Suprapubic skin (tissue), 4 donors: ENCODE results near the gene IGFBP2. TPM values are rescaled to one million over a fixed set of nuclear protein-coding genes. Genes with fewer than 3 reads are reported as not detected.

ENCODE experiments used
- DNase-seq, 2 donors: peaks; one replicate each; pipeline ENCODE4 v3.0.0-alpha.2; 2019; ENCODE audit warnings: low spot score in 2 of 2
- H3K27ac ChIP-seq: fragments of 200-600 bp; sonication (generic); one replicate; pipeline ENCODE4 v1.5.1; 2019
- H3K27me3 ChIP-seq: fragments of 200-600 bp; sonication (generic); one replicate; pipeline ENCODE4 v1.5.1; 2019
- H3K36me3 ChIP-seq: fragments of 200-600 bp; sonication (generic); one replicate; pipeline ENCODE4 v1.5.1; 2019
- H3K4me1 ChIP-seq: fragments of 200-600 bp; sonication (generic); one replicate; pipeline ENCODE4 v1.5.1; 2019
- H3K4me3 ChIP-seq: fragments of 200-600 bp; sonication (generic); one replicate; pipeline ENCODE4 v1.5.1; 2019; ENCODE audit warnings: mild to moderate bottlenecking
- H3K9me3 ChIP-seq: fragments of 200-600 bp; sonication (generic); one replicate; pipeline ENCODE4 v1.5.1; 2019
- CTCF ChIP-seq, 2 donors: fragments of 200-600 bp in 1 of 2; fragments of 450-650 bp in 1 of 2; sonication (generic) in 1 of 2; IDR thresholded peaks; one replicate each; pipeline ENCODE4 v1.5.1; 2016 to 2019; ENCODE audit warnings: antibody characterized with exemption in 2 of 2, mild to moderate bottlenecking in 1 of 2, moderate library complexity in 1 of 2
- EP300 ChIP-seq: sonication (generic); formaldehyde crosslinking; IDR thresholded peaks from one replicate; pipeline ENCODE4 v1.6.1; 2017; ENCODE audit warnings: antibody characterized with exemption
- POLR2A ChIP-seq, 2 donors: fragments of 450-650 bp; IDR thresholded peaks; one replicate each; pipeline ENCODE4 v1.6.1; 2017; ENCODE audit warnings: antibody characterized with exemption in 2 of 2, mild to moderate bottlenecking in 2 of 2, moderate library complexity in 2 of 2
- POLR2AphosphoS5 ChIP-seq, 3 donors: sonication (generic); formaldehyde crosslinking; IDR thresholded peaks; one replicate each; pipeline ENCODE4 v1.6.1; 2017; ENCODE audit warnings: antibody characterized with exemption in 3 of 3
- WGBS: methylation state at CpG from one replicate; pipeline ENCODE4 v1.1.5; 2018; 5-methylcytosine and 5-hydroxymethylcytosine counted together
- total RNA-seq, 4 donors: library from RNA; depleted of rRNA; stranded (reverse); fragments of >200 nt; gene quantifications; one replicate each; pipeline ENCODE4 v1.1.0, GENCODE V29; 2016

The IGFBP2 gene
- total RNA-seq, 4 donors from 2014 or later: 7.5 to 28.3 (median 18.7) TPM

GRCh38 chr2:216635701-216636550 lies 2.7 kb downstream of the IGFBP2 start:
- WGBS: 72% methylated on average over 18 of the region's 18 CpGs
- H3K36me3 ChIP-seq: no peaks in the 10 kb centered on the region
- H3K9me3 ChIP-seq: no peaks in the 10 kb centered on the region
- H3K27ac ChIP-seq: no peak overlapping the region
- H3K4me1 ChIP-seq: peaks cover 27% of the 10 kb centered on the region
- peak overlapping the region; percentile 11 for H3K4me3 ChIP-seq
- DNase-seq: no peak
- H3K27me3 ChIP-seq: peaks cover 70% of the 10 kb centered on the region
- TF ChIP-seq POLR2A (IDR thresholded peaks at IDR 0.05): no peak
- no peak for TF ChIP-seq EP300
- no peak for TF ChIP-seq POLR2AphosphoS5 (IDR thresholded peaks at IDR 0.05)
- TF ChIP-seq CTCF (IDR thresholded peaks at IDR 0.05): no peak

- Histone ChIP-seq H3K4me3 (no peak overlapping the region), H3K27me3 (peaks cover 72% of the 10 kb centered on the region), H3K27ac (no peak overlapping the region), H3K9me3 (no peaks in the 10 kb centered on the region), H3K36me3 (no peaks in the 10 kb centered on the region), H3K4me1 (peaks cover 27% of the 10 kb centered on the region)
- no peak for DNase-seq
- TF ChIP-seq CTCF (IDR thresholded peaks at IDR 0.05) (no peak), POLR2A (IDR thresholded peaks at IDR 0.05) (no peak), POLR2AphosphoS5 (IDR thresholded peaks at IDR 0.05) (no peak), EP300 (no peak)
- 54% methylated on average over 29 of the region's 29 CpGs for WGBS
Measured at GRCh38 chr2:216636551-216637450, 3.6 kb downstream of the IGFBP2 start.

- no peak for DNase-seq
- Histone ChIP-seq H3K9me3 (no peaks in the 10 kb centered on the region), H3K36me3 (no peaks in the 10 kb centered on the region), H3K4me1 (peaks cover 27% of the 10 kb centered on the region), H3K27ac (no peak overlapping the region), H3K27me3 (peaks cover 72% of the 10 kb centered on the region), H3K4me3 (no peak overlapping the region)
- WGBS: 54% methylated on average over 3 of the region's 3 CpGs
- TF ChIP-seq POLR2AphosphoS5 (IDR thresholded peaks at IDR 0.05): no peak
- TF ChIP-seq CTCF (IDR thresholded peaks at IDR 0.05): no peak
- TF ChIP-seq EP300: no peak
- TF ChIP-seq POLR2A (IDR thresholded peaks at IDR 0.05): no peak
Measured at GRCh38 chr2:216637472-216637871, 4.3 kb downstream of the IGFBP2 start.

- TF ChIP-seq POLR2A (IDR thresholded peaks at IDR 0.05) (no peak), POLR2AphosphoS5 (IDR thresholded peaks at IDR 0.05) (no peak), EP300 (no peak), CTCF (IDR thresholded peaks at IDR 0.05) (no peak)
- H3K4me1 ChIP-seq: peaks cover 5% of the 10 kb centered on the region
- no peaks in the 10 kb centered on the region for H3K36me3 ChIP-seq
- H3K4me3 ChIP-seq: no peak overlapping the region
- no peak for DNase-seq
- H3K27ac ChIP-seq: no peak overlapping the region
- H3K27me3 ChIP-seq: peaks cover 12% of the 10 kb centered on the region
- H3K9me3 ChIP-seq: no peaks in the 10 kb centered on the region
- 34% methylated on average over 5 of the region's 5 CpGs for WGBS
Measured at GRCh38 chr2:216643986-216644659, 10.9 kb downstream of the IGFBP2 start.
